ENCODE measurements around the gene OMP. TPM values are rescaled to one million over a fixed set of nuclear protein-coding genes. Genes with fewer than 3 reads are reported as not detected.

Gene OMP
- total and polyA plus RNA-seq, 2 of the 13 experiments (the other 11 are each of a cell fraction or from before 2014, with no cell fraction given): not detected

DNA sequence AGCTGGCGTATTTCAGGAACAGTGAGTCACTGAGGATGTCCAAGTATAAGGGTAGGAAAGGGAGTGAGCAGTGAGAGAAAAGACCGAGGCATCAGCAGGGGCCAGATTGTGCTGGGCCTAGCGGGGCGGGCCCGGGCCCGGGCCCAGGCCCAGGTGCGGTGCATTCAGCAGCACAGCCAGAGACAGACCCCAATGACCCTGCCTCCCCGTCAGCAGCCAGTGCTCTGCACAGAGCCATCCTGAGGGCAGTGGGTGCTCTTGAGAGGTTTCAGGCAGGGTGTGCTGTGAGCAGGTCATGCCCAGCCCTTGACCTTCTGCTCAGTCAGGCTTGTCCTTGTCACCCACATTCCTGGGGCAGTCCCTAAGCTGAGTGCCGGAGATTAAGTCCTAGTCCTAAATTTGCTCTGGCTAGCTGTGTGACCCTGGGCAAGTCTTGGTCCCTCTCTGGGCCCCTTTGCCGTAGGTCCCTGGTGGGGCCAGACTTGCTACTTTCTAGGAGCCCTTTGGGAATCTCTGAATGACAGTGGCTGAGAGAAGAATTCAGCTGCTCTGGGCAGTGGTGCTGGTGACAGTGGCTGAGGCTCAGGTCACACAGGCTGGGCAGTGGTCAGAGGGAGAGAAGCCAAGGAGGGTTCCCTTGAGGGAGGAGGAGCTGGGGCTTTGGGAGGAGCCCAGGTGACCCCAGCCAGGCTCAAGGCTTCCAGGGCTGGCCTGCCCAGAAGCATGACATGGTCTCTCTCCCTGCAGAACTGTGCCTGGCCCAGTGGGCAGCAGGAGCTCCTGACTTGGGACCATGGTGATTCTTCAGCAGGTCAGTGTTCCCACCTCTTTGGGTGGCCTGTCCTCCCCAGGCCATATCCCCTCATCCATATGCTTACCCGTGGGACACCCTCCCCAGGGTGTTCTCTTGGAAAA, 27.5 kb downstream of the OMP start (continued):
- TF ChIP-seq ZNF563 (CRISPR knock-in tag; IDR thresholded peaks at IDR 0.05) (no peak), ZNF768 (CRISPR knock-in tag; IDR thresholded peaks at IDR 0.05) (peak; percentile 99), SRY (CRISPR knock-in tag; IDR thresholded peaks at IDR 0.05) (0 out of 2 replicates have a peak, but pooled peaks have one; percentile 21), HOXA7 (CRISPR knock-in tag; IDR thresholded peaks at IDR 0.05) (no peak), PHF21A (CRISPR knock-in tag; IDR thresholded peaks at IDR 0.05) (no peak), ZSCAN21 (CRISPR knock-in tag; IDR thresholded peaks at IDR 0.05; ENCODE audit: borderline replicate concordance) (no peak), CCAR2 (optimal IDR thresholded peaks at IDR 0.05; ENCODE audit: low read depth, low read length) (no peak), ZNF678 (CRISPR knock-in tag; IDR thresholded peaks at IDR 0.05) (no peak), MEIS1 (CRISPR knock-in tag; IDR thresholded peaks at IDR 0.05; ENCODE audit: borderline replicate concordance) (no peak), ZNF792 (CRISPR knock-in tag; IDR thresholded peaks at IDR 0.05) (no peak), SYNCRIP (IDR thresholded peaks at IDR 0.05; ENCODE audit: insufficient read depth, low read depth, low read length) (no peak), ZNF138 (CRISPR knock-in tag; IDR thresholded peaks at IDR 0.05; ENCODE audit: low read depth) (no peak), ZNF747 (CRISPR knock-in tag; IDR thresholded peaks at IDR 0.05; ENCODE audit: borderline replicate concordance) (no peak), JDP2 (CRISPR knock-in tag; IDR thresholded peaks at IDR 0.05; ENCODE audit: borderline replicate concordance) (no peak), ZSCAN29 (CRISPR knock-in tag; conservative IDR thresholded peaks at IDR 0.05) (no peak), HNRNPL (IDR thresholded peaks at IDR 0.05; ENCODE audit: low read depth, low read length) (0 out of 2 replicates have a peak, but pooled peaks have one; percentile 19), SALL2 (CRISPR knock-in tag; IDR thresholded peaks at IDR 0.05) (no peak), ZMYM3 (CRISPR knock-in tag; IDR thresholded peaks at IDR 0.05) (peak; percentile 72), RELA (CRISPR knock-in tag; IDR thresholded peaks at IDR 0.05) (no peak)
- TF ChIP-seq, protein P1, sequence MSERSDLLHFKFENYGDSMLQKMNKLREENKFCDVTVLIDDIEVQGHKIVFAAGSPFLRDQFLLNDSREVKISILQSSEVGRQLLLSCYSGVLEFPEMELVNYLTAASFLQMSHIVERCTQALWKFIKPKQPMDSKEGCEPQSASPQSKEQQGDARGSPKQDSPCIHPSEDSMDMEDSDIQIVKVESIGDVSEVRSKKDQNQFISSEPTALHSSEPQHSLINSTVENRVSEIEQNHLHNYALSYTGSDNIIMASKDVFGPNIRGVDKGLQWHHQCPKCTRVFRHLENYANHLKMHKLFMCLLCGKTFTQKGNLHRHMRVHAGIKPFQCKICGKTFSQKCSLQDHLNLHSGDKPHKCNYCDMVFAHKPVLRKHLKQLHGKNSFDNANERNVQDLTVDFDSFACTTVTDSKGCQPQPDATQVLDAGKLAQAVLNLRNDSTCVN (CRISPR knock-in tag; IDR thresholded peaks at IDR 0.05; ENCODE audit: borderline replicate concordance): no peak
- TF ChIP-seq, protein P2, sequence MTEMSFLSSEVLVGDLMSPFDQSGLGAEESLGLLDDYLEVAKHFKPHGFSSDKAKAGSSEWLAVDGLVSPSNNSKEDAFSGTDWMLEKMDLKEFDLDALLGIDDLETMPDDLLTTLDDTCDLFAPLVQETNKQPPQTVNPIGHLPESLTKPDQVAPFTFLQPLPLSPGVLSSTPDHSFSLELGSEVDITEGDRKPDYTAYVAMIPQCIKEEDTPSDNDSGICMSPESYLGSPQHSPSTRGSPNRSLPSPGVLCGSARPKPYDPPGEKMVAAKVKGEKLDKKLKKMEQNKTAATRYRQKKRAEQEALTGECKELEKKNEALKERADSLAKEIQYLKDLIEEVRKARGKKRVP (CRISPR knock-in tag; IDR thresholded peaks at IDR 0.05): no peak
- TF ChIP-seq, protein P3, sequence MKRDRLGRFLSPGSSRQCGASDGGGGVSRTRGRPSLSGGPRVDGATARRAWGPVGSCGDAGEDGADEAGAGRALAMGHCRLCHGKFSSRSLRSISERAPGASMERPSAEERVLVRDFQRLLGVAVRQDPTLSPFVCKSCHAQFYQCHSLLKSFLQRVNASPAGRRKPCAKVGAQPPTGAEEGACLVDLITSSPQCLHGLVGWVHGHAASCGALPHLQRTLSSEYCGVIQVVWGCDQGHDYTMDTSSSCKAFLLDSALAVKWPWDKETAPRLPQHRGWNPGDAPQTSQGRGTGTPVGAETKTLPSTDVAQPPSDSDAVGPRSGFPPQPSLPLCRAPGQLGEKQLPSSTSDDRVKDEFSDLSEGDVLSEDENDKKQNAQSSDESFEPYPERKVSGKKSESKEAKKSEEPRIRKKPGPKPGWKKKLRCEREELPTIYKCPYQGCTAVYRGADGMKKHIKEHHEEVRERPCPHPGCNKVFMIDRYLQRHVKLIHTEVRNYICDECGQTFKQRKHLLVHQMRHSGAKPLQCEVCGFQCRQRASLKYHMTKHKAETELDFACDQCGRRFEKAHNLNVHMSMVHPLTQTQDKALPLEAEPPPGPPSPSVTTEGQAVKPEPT (CRISPR knock-in tag; IDR thresholded peaks at IDR 0.05; ENCODE audit: low read depth): no peak
- TF ChIP-seq, protein P4, sequence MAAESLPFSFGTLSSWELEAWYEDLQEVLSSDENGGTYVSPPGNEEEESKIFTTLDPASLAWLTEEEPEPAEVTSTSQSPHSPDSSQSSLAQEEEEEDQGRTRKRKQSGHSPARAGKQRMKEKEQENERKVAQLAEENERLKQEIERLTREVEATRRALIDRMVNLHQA (CRISPR knock-in tag; IDR thresholded peaks at IDR 0.05): no peak
- TF ChIP-seq, protein P5, sequence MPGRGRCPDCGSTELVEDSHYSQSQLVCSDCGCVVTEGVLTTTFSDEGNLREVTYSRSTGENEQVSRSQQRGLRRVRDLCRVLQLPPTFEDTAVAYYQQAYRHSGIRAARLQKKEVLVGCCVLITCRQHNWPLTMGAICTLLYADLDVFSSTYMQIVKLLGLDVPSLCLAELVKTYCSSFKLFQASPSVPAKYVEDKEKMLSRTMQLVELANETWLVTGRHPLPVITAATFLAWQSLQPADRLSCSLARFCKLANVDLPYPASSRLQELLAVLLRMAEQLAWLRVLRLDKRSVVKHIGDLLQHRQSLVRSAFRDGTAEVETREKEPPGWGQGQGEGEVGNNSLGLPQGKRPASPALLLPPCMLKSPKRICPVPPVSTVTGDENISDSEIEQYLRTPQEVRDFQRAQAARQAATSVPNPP (CRISPR knock-in tag; IDR thresholded peaks at IDR 0.05): no peak

All from HepG2 (cell line).